ENCODE data around the gene LNX2. TPM values are rescaled to one million over a fixed set of nuclear protein-coding genes. Genes with fewer than 3 reads are reported as not detected.
A peak's percentile ranks its signal among the peaks of the same experiment; 100 is the strongest.

LNX2 gene
- polyA plus RNA-seq, 3 donors, result 10.0 to 11.9 (median 11.7) TPM

DNA sequence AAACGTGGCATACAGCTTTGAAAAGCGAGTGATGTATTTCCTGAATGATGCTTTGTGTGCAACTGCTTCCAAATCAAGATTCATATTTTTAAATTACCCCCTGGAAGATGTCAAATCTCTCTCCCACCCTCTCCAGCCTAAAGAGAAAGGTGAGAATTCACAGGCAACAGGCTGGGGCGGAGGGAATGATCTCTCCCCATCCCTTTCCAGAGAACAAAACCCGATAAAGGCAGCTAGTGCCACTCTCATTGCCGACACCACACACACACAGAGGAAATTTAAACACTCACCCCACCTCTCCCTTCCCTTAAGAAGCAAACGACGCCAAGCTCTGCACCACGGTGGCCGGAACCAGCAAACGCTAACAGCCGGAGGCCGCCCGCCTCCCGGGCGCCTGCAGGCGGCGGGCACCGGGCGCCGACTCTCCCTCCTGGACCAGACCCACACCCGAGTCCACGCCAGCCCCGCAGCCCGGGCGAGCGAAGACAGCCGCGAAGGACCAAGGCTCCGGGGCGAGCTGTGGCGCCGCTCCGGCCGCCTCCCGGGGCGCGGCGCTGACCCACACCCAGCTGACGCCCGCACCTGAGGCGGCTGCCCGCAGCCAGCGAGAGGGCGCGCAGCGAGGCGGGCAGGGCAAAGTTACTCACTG, 477 bp downstream of the LNX2 start:
- peak; percentile 24 for DNase-seq

DNA sequence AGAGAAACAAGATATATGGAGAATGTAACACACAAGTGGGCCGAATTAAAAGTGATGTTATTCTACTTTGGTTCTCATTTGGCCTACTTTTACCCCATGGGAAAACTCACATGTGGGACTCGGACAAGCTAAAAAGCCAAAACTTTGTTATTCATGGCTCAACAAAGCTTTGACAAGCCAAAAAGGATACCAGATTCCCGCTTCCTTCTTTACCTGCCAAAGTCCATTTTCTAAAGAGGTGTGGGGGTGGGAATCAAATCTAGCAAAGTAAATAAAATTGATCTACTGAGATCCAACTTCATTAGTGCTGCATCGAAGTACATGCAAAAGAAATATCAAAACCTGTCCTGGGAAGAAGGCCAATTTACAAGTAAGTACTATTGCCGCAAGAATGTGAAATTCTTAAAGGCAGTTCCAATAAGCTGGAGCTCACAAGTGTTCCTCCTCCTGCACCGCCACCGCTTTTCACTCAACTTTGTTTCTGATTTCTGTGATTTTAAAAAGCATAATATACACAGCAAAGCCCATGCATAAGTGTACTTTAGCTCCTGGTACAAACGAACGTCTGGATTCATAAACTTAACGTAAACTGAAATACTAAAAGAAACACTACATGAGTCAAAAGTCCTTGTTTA, 1.1 kb downstream of the LNX2 start:
- DNase-seq, result no peak

DNA sequence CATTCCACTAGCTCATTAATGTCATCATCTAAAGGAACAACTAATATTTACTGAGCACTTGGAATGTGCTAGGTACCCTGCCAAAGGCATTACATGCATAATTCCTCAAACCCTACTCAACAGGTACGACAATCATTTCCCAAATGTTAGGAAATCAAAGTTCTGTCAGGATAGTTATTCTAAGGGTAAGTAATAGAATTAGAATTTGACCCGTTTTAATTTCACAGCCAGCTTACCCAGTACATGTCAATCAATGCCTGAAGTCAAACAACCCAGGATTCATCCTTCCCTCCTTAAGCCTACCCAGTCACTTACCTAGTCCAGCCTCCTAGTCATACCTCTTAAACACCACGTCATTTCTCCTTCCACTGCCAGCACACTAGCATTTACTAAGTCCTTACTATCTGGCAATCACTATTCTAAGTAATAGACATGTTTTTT, 2.4 kb downstream of the LNX2 start:
- no peak for DNase-seq

GRCh38 chr13:27613628-27614027, 6.7 kb downstream of the LNX2 start:
- DNase-seq, result no peak

DNA sequence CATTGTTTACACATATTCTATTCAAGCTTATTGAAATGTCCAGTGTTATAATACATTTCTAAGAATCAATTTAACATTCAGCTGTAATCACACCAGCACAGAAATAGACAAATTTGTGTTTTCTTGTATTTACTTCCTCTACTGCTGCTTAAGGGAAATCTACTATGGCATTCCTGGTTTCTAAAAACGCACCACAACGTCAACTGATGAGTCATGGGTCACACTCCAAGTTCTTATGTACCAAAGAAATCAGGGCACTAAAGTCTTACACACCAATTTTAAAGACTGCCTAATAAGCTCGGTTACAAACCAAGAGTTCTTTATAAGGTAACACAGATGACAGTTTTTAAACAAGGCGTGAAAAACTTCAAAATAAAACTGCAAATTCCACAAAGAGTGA, 13.2 kb downstream of the LNX2 start:
- DNase-seq, result no peak

DNA sequence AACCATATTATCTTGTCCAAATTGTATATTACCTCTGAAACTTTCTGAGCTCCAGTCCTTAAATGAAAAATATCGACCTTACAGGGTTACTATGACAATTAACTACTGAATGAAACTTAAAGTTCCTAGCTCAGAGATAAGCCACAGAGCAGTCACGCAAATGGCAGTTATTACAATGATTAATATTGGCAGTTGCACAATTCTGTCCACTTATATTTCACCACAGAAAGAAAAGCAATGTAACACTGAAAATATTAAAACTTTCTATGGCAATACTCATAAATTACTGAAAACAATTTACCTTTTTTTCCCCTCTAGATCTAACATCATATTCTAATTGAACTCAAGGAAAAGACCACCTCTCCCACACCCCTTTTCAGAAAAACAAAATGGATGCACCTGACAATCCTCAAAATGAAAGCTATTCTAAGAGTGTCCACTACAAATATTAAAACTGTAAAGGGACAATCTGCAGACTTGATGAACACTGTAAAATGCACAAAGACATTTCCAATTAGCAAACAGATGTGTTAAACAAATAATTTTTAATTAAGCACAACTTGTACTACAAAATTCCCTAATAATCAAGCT, 14.6 kb downstream of the LNX2 start:
- no peak for DNase-seq

- DNase-seq, result no peak
These were observed 15.2 kb downstream of the LNX2 start for GRCh38 chr13:27605099-27605498.

DNA sequence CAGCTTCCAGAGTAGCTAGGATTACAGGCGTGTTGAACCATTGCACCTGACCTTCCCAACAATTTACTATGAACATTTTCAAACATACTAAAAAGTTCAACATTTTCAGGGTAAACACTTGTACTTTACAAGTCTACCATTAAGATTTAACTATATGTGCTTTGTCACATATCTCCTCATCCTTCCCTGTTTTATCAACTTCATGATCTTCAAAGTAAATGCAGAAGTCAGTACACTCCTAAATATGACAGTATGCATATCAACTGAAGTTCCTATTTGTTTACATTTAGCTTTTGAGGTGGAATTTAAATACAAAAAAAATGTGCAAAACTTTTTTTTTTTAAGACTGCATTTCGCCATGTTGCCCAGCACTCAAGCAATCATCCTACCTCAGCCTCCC, 18.5 kb downstream of the LNX2 start:
- DNase-seq, result no peak

- DNase-seq, result no peak
These were observed 19.1 kb downstream of the LNX2 start for GRCh38 chr13:27601208-27601607.

- no peak for DNase-seq
These were observed 19.6 kb downstream of the LNX2 start for GRCh38 chr13:27600711-27601110.

- no peak for DNase-seq
These were observed 20.3 kb downstream of the LNX2 start for GRCh38 chr13:27599845-27600553.

DNA sequence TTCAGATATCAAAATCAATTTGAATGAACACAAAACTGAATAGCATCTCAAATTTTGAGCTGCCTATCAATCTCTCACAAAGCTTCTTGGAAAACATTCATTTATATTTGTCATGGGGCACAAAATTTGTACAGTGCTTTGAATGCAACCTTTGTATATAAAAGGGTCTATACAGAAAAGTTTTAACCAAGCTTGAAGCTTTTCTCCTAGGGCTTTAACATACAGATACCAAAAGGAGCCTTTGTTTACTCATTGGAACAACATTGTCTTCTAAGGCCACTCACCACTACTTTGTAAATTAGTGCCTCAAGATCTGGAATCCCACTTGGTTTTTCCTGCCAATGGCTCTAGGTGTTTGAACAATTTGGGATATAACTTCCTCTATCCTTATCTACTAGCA, 21.2 kb downstream of the LNX2 start:
- DNase-seq, result no peak

DNA sequence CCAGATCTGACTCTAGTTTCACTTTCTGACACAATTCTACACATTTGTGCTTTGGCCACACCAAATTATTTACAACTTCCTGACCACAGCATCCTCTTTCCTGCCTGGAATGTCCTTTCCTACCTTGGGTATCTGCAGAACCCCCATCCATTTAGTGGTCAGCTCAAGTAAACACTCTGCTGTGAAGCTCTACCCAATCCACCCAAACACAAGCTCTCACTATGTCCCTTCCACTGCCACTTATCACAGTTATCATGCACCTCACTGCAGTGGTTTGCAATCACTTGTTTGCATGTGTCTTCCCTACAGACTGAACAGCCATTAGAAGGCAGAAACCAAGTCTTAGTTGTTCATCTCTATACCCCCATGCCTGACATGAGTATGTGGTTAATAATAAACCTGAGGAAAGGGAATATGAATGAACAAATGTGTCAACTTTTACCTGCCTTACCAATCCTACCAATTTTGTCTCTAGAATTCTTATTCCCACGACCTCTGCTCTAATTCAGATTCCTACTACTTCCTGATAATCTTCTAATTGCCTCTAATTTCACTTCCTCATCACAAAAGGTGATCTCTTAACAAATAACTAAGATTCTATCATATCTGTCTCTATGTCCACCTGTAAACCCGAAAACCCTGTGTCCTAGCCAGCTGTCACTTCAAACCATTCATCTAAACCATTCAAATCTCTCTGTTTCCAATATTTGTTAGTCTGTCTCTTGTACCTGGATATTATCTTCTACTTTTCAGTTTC, 25.1 kb downstream of the LNX2 start:
- no peak for DNase-seq

GRCh38 chr13:27593267-27593666, 27.1 kb downstream of the LNX2 start:
- DNase-seq, result no peak

GRCh38 chr13:27592865-27593264, 27.5 kb downstream of the LNX2 start:
- no peak for DNase-seq

DNA sequence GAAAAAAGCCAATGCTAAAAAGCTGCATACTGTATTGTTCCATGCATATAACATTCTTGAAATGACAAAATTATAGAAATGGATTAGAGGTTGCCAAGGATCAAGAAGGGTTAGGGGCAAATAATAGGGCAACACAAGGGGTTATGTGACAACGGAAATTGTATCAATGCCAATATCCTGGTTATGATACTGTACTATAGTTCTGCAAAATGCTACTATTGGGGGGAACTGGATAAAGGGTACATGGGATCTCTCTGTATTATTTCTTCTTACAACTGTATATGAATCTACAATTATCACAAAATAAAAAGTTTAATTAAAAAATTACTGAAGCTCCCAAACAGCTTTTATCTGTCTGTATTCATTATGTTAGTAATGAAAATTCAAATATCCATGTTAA, 31.9 kb downstream of the LNX2 start:
- no peak for DNase-seq

DNA sequence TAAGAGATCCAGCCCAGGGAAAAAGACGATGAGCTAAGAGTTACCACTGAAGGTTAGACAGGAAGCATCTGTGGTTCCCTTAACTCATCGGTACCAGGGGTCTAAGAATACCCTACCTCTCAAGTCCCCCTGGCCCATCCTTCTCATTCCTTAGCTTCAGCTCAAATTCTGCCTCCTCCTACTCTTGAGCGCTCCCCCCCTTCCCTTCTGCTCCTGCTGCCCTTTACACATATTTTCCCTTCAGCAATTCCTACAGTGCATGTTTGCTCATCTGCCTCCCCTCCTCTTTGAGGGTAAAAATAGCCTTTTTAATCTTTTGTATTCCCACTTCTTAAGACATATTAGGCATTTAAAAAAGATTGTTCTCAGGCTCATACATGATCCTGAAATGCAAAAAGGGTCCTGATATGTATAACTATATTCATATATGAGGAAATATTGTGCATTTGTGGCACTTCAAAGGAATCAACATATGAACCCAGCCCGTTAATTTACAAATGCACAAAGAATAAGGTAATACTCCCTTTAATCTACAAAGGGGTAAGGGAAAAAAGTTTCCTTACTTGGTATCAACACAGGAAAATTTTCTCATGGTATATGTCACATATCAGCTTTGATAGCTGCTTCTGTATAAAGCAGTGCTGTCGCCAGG, 33.1 kb downstream of the LNX2 start:
- no peak for DNase-seq

DNA sequence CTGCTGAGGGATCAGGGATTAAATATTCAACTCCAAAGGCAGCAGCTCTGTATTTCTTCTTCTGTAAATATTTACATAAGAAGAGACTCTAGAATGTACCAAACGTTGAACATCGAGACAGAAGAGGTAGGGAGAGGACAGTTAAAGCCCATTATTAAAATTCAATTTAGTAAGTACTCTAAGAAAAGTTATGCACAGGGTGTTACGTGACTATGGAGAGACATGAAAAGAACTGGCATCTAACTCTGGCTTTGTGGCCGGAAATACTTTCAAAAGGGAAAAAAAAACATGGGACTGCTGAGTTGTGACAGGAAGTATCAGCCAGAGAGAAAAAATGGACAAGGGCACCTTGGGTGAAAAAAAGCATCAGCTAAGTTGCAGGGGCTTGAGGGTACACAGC, 36.7 kb downstream of the LNX2 start:
- DNase-seq, result no peak

DNA sequence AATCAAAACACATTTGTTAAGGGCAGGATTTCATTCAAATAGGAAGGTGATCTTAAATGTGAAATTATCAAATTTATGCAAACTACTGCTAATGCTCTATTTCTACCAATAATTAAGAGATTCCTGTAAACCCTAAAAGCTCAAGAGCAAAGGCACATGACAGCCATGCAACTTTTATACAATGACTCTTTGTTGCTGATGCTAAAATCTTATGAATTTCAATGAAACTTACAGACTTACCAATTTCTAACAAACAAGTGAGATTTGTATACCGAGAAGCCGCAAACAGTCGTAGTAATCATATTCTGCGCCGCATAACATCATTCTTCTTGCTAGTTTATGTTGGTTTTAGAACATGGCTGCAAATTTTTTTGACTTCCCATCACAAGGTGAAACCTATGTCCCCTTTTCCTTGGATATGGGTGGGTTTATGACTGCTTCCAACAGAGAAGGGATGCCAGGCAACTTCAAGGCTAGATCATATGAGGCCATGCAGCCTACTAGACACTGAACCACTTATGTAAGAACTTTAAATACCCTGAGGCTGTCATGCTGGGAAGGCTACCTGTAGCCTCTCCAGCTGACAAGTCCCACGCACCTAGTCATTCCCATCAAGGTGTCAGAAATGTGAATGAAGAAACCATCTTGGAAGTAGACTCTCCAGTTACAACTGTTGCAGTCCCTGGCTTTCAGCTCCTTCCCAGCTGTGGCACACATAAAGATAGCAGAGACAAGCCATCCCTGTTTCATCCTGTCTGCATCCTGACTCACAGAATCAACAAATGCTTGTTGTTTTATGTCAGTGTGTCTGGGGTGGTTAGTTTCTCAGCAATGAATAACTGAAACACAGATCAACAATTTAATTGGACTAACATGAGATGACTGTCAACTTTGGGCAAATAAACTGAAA, 42.0 kb downstream of the LNX2 start:
- no peak for DNase-seq

- DNase-seq, result no peak
These were observed 45.7 kb downstream of the LNX2 start for GRCh38 chr13:27574661-27575060.

GRCh38 chr13:27573265-27573664, 47.1 kb downstream of the LNX2 start:
- no peak for DNase-seq

All from renal pelvis (tissue), 4 donors.